ENCODE measurements around the gene FBXL19.

FBXL19 gene, protein sequence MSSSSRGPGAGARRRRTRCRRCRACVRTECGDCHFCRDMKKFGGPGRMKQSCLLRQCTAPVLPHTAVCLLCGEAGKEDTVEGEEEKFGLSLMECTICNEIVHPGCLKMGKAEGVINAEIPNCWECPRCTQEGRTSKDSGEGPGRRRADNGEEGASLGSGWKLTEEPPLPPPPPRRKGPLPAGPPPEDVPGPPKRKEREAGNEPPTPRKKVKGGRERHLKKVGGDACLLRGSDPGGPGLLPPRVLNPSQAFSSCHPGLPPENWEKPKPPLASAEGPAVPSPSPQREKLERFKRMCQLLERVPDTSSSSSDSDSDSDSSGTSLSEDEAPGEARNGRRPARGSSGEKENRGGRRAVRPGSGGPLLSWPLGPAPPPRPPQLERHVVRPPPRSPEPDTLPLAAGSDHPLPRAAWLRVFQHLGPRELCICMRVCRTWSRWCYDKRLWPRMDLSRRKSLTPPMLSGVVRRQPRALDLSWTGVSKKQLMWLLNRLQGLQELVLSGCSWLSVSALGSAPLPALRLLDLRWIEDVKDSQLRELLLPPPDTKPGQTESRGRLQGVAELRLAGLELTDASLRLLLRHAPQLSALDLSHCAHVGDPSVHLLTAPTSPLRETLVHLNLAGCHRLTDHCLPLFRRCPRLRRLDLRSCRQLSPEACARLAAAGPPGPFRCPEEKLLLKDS

DNA sequence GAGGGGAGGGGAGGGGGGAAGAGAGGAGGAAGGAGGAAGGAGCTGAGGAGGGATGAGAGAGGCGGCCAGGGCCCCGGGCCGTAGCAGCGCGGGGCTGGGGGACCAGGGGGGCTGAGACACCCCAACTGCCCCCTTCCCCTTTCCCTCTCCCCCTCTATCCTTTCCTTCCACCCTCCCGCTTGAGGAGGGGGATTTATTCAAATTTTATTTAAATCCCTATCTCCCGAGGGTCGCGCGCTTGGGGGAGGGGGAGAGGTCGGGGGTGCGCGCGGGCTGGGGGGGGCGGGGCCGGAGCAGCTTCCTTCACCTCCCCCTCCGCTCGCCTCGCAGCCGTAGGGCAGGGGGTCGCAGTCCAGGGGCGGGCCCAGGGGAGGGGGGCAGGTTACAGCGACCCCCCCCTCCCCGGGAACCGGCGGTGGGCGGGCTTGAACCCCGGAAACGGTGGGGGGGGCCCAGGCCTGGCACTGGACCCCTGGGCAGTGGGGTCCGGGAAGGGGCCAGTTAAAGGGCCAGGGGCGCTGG, at the start of gene FBXL19:
TSS of gene FBXL19 (plus strand) at position 19 of the 522 bp plus-strand sequence. CDS start 2,183 bp downstream, outside the sequence.
- H3K4me3 Mint-ChIP-seq: peak within 1 kb of the TSS; percentile 95 to 97 (median 97)
- H3K27ac Mint-ChIP-seq: peak within 1 kb of the TSS; percentile 99 to 100 (median 100)
- TF ChIP-seq CTCF (IDR thresholded peaks at IDR 0.05; ENCODE audit: unreplicated experiment in 3 of 3): no peak
- H3K4me1 Mint-ChIP-seq: peaks cover 20% of the 10 kb centered on the region
- no peaks in the 10 kb centered on the region for H3K9me3 Mint-ChIP-seq
- H3K27me3 Mint-ChIP-seq (ENCODE audit: low read depth): peaks cover 4% of the 10 kb centered on the region
- peaks cover 4% of the 10 kb centered on the region for H3K36me3 Mint-ChIP-seq (ENCODE audit: low read depth)

GRCh38 chr16:30874244-30874820, 49.0 kb upstream of the FBXL19 start:
- Mint-ChIP-seq H3K4me1 (peaks cover 14% of the 10 kb centered on the region), H3K36me3 (ENCODE audit: low read depth) (peaks cover 20% of the 10 kb centered on the region), H3K27me3 (ENCODE audit: low read depth) (no peaks in the 10 kb centered on the region), H3K9me3 (no peaks in the 10 kb centered on the region), H3K4me3 (peak overlapping the region; percentile 95 to 98 (median 96)), H3K27ac (peak overlapping the region; percentile 99 to 100 (median 99))
- no peak for TF ChIP-seq CTCF (IDR thresholded peaks at IDR 0.05; ENCODE audit: unreplicated experiment in 3 of 3)

GRCh38 chr16:30874821-30875717, 48.3 kb upstream of the FBXL19 start:
- TF ChIP-seq CTCF (IDR thresholded peaks at IDR 0.05; ENCODE audit: unreplicated experiment in 3 of 3): no peak
- no peaks in the 10 kb centered on the region for H3K27me3 Mint-ChIP-seq (ENCODE audit: low read depth)
- peaks cover 21% of the 10 kb centered on the region for H3K36me3 Mint-ChIP-seq (ENCODE audit: low read depth)
- H3K27ac Mint-ChIP-seq: peak overlapping the region; percentile 99 to 100 (median 99)
- H3K4me3 Mint-ChIP-seq: peak overlapping the region; percentile 95 to 98 (median 96)
- H3K4me1 Mint-ChIP-seq: peaks cover 14% of the 10 kb centered on the region
- no peaks in the 10 kb centered on the region for H3K9me3 Mint-ChIP-seq

DNA sequence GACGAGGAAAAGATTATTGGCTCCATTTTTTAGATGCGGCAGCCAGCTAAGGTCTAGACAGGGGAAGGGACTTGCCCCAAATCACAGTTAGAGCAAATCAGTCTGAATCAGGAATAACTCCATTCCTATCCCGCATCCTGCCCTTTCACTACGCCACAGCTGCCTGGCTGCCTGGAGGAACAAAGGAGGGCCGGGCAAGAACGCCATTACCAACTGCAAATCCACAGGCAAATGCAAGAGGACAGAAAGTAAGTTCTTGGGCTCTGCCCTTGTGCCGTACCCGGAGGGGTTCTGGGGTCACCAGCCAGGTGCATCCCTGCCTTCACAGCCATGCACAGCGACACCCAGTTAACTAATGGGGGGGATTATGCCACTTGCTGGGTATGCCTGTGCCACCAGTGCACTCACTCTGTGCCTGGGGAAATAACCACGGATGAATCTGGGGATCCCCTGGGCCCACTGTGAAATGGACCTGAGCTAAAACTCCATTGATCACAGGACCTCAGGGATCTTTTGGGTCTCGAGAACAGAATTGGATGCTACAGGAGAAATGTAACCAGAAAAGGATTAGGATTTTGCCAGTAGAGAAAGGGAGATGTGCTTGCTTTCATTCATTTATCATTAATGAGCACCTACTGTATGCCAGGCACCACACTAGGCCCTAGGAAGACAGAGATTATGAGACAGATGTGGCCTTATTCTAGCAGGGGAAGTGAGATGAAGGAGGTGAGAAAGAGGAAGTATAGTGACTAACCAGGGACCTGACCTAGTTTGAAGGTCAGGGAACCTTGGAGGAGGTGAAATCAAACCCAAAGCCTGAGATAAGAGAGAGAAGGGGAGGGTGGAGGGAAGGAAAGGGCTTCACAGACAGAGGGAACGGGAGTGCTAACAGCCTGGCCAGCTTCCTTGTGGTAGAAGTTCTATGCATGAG, 47.2 kb upstream of the FBXL19 start:
- Mint-ChIP-seq H3K27ac (peak overlapping the region; percentile 99 to 100 (median 99)), H3K36me3 (ENCODE audit: low read depth) (peaks cover 26% of the 10 kb centered on the region), H3K4me3 (peak overlapping the region; percentile 95 to 98 (median 96)), H3K27me3 (ENCODE audit: low read depth) (no peaks in the 10 kb centered on the region), H3K9me3 (no peaks in the 10 kb centered on the region), H3K4me1 (peaks cover 14% of the 10 kb centered on the region)
- no peak for TF ChIP-seq CTCF (IDR thresholded peaks at IDR 0.05; ENCODE audit: unreplicated experiment in 3 of 3)
